Astrocyte of the cerebellum (primary cell): ENCODE results near the gene STX8.

ENCODE experiments used
- DNase-seq: peaks from one replicate; pipeline ENCODE4 v3.0.0-alpha.2; 2011; ENCODE audit warnings: low read depth
- H3K4me3 ChIP-seq: 2 replicates; pipeline ENCODE4 v1.5.1; 2011; ENCODE audit warnings: mild to moderate bottlenecking, low read depth, low read length, moderate library complexity
- CTCF ChIP-seq: IDR thresholded peaks from 2 replicates; pipeline ENCODE4 v1.5.1; 2012; ENCODE audit warnings: low read length, low read depth, moderate library complexity, mild to moderate bottlenecking; ENCODE audit errors: missing control alignments
- in situ Hi-C: cut with HindIII; loops from 2 replicates; pipeline ENCODE4 v1.10.0; 2017; ENCODE audit warnings: low sequenced_read_pairs

The STX8 gene

GRCh38 chr17:9443811-9444210 lies 131.8 kb downstream of the STX8 start:
- no peak overlapping the region for H3K4me3 ChIP-seq
- in situ Hi-C loops = no loop called here
- no peak for TF ChIP-seq CTCF
- DNase-seq = no peak

- H3K4me3 ChIP-seq = no peak overlapping the region
- DNase-seq = no peak
- in situ Hi-C loops = no loop called here
- no peak for TF ChIP-seq CTCF
These were observed 135.8 kb downstream of the STX8 start for GRCh38 chr17:9439851-9440250.

- in situ Hi-C loops = no loop called here
- peak; percentile 9 for DNase-seq
- no peak overlapping the region for H3K4me3 ChIP-seq
- TF ChIP-seq CTCF = no peak
These were observed 139.0 kb downstream of the STX8 start for GRCh38 chr17:9436630-9437029.

DNA sequence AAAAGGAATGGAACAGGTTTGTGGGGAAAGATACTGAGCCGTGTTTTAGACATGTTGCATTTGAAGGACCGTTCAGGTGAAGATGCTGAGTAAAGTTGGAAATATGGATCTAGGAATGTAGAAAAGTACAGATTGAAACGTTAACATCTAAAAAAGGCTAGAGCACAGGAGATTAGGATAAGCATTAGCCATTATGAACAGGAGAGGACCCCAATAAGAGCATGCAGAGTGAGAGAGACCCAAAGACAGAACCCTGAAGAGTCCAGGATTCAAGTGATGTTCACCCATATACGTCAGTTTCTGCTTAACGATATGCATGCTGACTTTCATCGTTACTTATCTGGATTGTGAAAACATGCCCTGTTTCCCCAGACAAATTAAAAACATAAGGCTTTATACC lies 140.5 kb downstream of the STX8 start:
- no peak for TF ChIP-seq CTCF
- DNase-seq = no peak
- H3K4me3 ChIP-seq = no peak overlapping the region
- in situ Hi-C loops = no loop called here

GRCh38 chr17:9434642-9435057 lies 141.0 kb downstream of the STX8 start:
- in situ Hi-C loops = no loop called here
- DNase-seq = no peak
- no peak for TF ChIP-seq CTCF
- no peak overlapping the region for H3K4me3 ChIP-seq

DNA sequence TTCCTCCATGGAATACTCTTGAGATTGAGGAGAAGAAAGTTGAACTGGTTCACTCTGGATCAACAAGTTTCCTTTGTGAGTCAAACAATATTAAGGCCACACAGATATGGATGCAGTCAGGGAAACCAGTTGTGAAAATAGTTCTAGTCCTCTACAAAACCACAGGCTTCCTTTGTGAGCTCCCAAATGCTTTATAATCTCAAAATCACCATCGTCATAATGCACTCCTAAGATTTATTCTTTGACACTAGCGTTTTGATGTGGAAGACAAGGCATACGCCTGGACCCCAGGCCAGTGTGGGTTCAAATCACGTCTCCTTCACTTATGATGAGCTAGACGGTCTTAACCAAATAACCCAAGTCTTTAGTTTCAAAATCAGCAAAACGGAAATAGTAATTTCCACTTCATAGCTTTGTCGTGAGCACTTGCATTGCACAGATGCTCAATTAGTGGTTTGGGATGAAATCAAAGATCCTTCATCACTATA lies 142.6 kb downstream of the STX8 start:
- TF ChIP-seq CTCF = no peak
- H3K4me3 ChIP-seq = no peak overlapping the region
- in situ Hi-C loops = no loop called here
- DNase-seq = no peak
